ENCODE measurements around the gene CDH11. TPM values are rescaled to one million over a fixed set of nuclear protein-coding genes. Genes with fewer than 3 reads are reported as not detected.

The CDH11 gene
- total RNA-seq, 4 donors from 2014 or later: 13.0 to 37.7 (median 27.8) TPM

- Histone ChIP-seq H3K27me3 (peaks cover 5% of the 10 kb centered on the region), H3K9me3 (no peaks in the 10 kb centered on the region), H3K36me3 (no peaks in the 10 kb centered on the region), H3K4me1 (peaks cover 0 to 6% of the 10 kb centered on the region in 2 donors), H3K4me3 (replicated peaks in 1 of 3) (no peak overlapping the region), H3K27ac (no peak overlapping the region)
- 58 to 61% methylated on average over 2 of the region's 2 CpGs for WGBS, 2 donors
- TF ChIP-seq CTCF (IDR thresholded peaks at IDR 0.05): no peak
- TF ChIP-seq POLR2A (IDR thresholded peaks at IDR 0.05): no peak
- intact Hi-C loops (cut with DNase I): no loop called here
- DNase-seq: no peak
These were observed 3.5 kb upstream of the CDH11 start for GRCh38 chr16:65125322-65125721.

- H3K36me3 ChIP-seq: no peaks in the 10 kb centered on the region
- 74 to 76% methylated on average over 2 of the region's 2 CpGs for WGBS, 2 donors
- H3K27ac ChIP-seq: no peak overlapping the region
- peaks cover 0 to 6% of the 10 kb centered on the region in 2 donors for H3K4me1 ChIP-seq
- intact Hi-C loops (cut with DNase I): no loop called here
- no peak overlapping the region for H3K4me3 ChIP-seq (replicated peaks in 1 of 3)
- DNase-seq: no peak
- TF ChIP-seq POLR2A (IDR thresholded peaks at IDR 0.05): no peak
- TF ChIP-seq CTCF (IDR thresholded peaks at IDR 0.05): no peak
- peaks cover 5% of the 10 kb centered on the region for H3K27me3 ChIP-seq
- no peaks in the 10 kb centered on the region for H3K9me3 ChIP-seq
These were observed 2.7 kb upstream of the CDH11 start for GRCh38 chr16:65124596-65124995.

- WGBS, 2 donors: 53 to 60% methylated on average over 7 of the region's 7 CpGs
- DNase-seq: no peak
- H3K4me3 ChIP-seq (replicated peaks in 1 of 3): no peak overlapping the region
- no peak for TF ChIP-seq POLR2A (IDR thresholded peaks at IDR 0.05)
- peaks cover 0 to 6% of the 10 kb centered on the region in 2 donors for H3K4me1 ChIP-seq
- peaks cover 5% of the 10 kb centered on the region for H3K27me3 ChIP-seq
- intact Hi-C loops (cut with DNase I): no loop called here
- no peaks in the 10 kb centered on the region for H3K9me3 ChIP-seq
- peak overlapping the region in 1 of 3 donors; percentile 81 for H3K27ac ChIP-seq
- no peaks in the 10 kb centered on the region for H3K36me3 ChIP-seq
These were observed 2.3 kb upstream of the CDH11 start for GRCh38 chr16:65124212-65124548.

- H3K4me1 ChIP-seq: peaks cover 0 to 6% of the 10 kb centered on the region in 2 donors
- TF ChIP-seq POLR2A (IDR thresholded peaks at IDR 0.05) (no peak), CTCF (IDR thresholded peaks at IDR 0.05) (no peak)
- DNase-seq: no peak
- peak overlapping the region in 1 of 3 donors; percentile 26 for H3K4me3 ChIP-seq (replicated peaks in 1 of 3)
- no peaks in the 10 kb centered on the region for H3K36me3 ChIP-seq
- peaks cover 5% of the 10 kb centered on the region for H3K27me3 ChIP-seq
- H3K9me3 ChIP-seq: no peaks in the 10 kb centered on the region
- intact Hi-C loops (cut with DNase I): no loop called here
- WGBS, 2 donors: 4 to 11% methylated on average over 12 to 49 of the region's 51 CpGs
- peak overlapping the region; percentile 46 to 81 (median 49) for H3K27ac ChIP-seq
These were observed 1.7 kb upstream of the CDH11 start for GRCh38 chr16:65123396-65124211.

- WGBS, 2 donors: 1 to 2% methylated on average over 23 to 46 of the region's 48 CpGs
- DNase-seq: no peak
- intact Hi-C loops (cut with DNase I): no loop called here
- Histone ChIP-seq H3K27me3 (peaks cover 5% of the 10 kb centered on the region), H3K36me3 (no peaks in the 10 kb centered on the region), H3K9me3 (no peaks in the 10 kb centered on the region), H3K4me3 (replicated peaks in 1 of 3) (peak overlapping the region in 1 of 3 donors; percentile 26), H3K4me1 (peaks cover 0 to 6% of the 10 kb centered on the region in 2 donors), H3K27ac (peak overlapping the region; percentile 46 to 81 (median 49))
- no peak for TF ChIP-seq CTCF (IDR thresholded peaks at IDR 0.05)
- TF ChIP-seq POLR2A (IDR thresholded peaks at IDR 0.05): no peak
These were observed 997 bp upstream of the CDH11 start for GRCh38 chr16:65122724-65123395.

Data from thyroid gland (tissue), 4 donors.